ENCODE measurements around the gene TBC1D22A. TPM values are rescaled to one million over a fixed set of nuclear protein-coding genes. Genes with fewer than 3 reads are reported as not detected.

Gene TBC1D22A
- total and polyA plus RNA-seq, 10 of the 15 experiments (the other 5 are each of a cell fraction or from before 2014, with no cell fraction given): 0.63 to 44.7 (median 27.4) TPM

- BruUV-seq (replicated peaks): no TSS peak
- ChIA-PET RAD21 (ENCODE audit: unreplicated experiment) (no interaction called here), SMC1A (ENCODE audit: uncharacterized antibody, unreplicated experiment) (no interaction called here), POLR2A (no interaction called here), CTCF (no interaction called here)
- 36% methylated on average over 15 of the region's 15 CpGs for WGBS (ENCODE audit: insufficient coverage, insufficient replicate concordance, low lambda C conversion rate, missing lambda C conversion rate)
- H3K4me2 ChIP-seq (ENCODE audit: control insufficient read depth, insufficient read depth): no peak overlapping the region
- FAIRE-seq (no peak), DNase-seq (ENCODE audit: low read depth, low spot score) (no peak), ATAC-seq (no peak)
- no peaks in the 10 kb centered on the region for H3K4me1 ChIP-seq (ENCODE audit: control insufficient read depth, insufficient read depth, low read length)
- H3K36me3 ChIP-seq (ENCODE audit: control insufficient read depth in 2 of 2, insufficient read depth in 2 of 2, low read length in 1 of 2): no peaks in the 10 kb centered on the region
- no peaks in the 10 kb centered on the region for H3K27me3 ChIP-seq (replicated peaks in 1 of 2; ENCODE audit: control insufficient read depth in 2 of 2, insufficient read depth in 2 of 2, low read length in 1 of 2)
- no peaks in the 10 kb centered on the region for H3K9me3 ChIP-seq (replicated peaks; ENCODE audit: control insufficient read depth, insufficient read depth, low read length)
- TF ChIP-seq GABPA (IDR thresholded peaks at IDR 0.05; ENCODE audit: low read depth): no peak
- no peak for TF ChIP-seq EED (IDR thresholded peaks at IDR 0.05; ENCODE audit: low read depth)
- TF ChIP-seq ETV6 (conservative IDR thresholded peaks at IDR 0.05 in 1 of 2, IDR thresholded peaks at IDR 0.05 in 1 of 2; ENCODE audit: borderline replicate concordance in 1 of 2, low read depth in 1 of 2): no peak
- peak; percentile 41 for TF ChIP-seq POLR2A (IDR thresholded peaks at IDR 0.05; ENCODE audit: low read depth, low read length)
- H3K27ac ChIP-seq (ENCODE audit: control insufficient read depth, insufficient read depth): no peak overlapping the region
- no peak overlapping the region for H3K4me3 ChIP-seq
- no peak overlapping the region for H2AFZ ChIP-seq (ENCODE audit: control insufficient read depth, low read depth, low read length)
- no peaks in the 10 kb centered on the region for H4K20me1 ChIP-seq (ENCODE audit: control insufficient read depth, insufficient read depth)
- no peaks in the 10 kb centered on the region for H3K79me2 ChIP-seq (ENCODE audit: control insufficient read depth, insufficient read depth, low read length)
- H3K9ac ChIP-seq (ENCODE audit: control insufficient read depth, insufficient read depth, low read length): no peak overlapping the region
- intact Hi-C loops (cut with micrococcal nuclease; ENCODE audit: unreplicated experiment) (no loop called here), in situ Hi-C loops (cut with MboI) (no loop called here)
These were observed 433.2 kb downstream of the TBC1D22A start for GRCh38 chr22:47195484-47196165.

GRCh38 chr22:47196166-47196849, 433.9 kb downstream of the TBC1D22A start:
- ChIA-PET RAD21 (ENCODE audit: unreplicated experiment) (no interaction called here), CTCF (no interaction called here), SMC1A (ENCODE audit: uncharacterized antibody, unreplicated experiment) (no interaction called here), POLR2A (no interaction called here)
- in situ Hi-C loops (cut with MboI): no loop called here
- H3K4me2 ChIP-seq (ENCODE audit: control insufficient read depth, insufficient read depth): no peak overlapping the region
- H3K27me3 ChIP-seq (replicated peaks in 1 of 2; ENCODE audit: control insufficient read depth in 2 of 2, insufficient read depth in 2 of 2, low read length in 1 of 2): no peaks in the 10 kb centered on the region
- no peak overlapping the region for H3K4me3 ChIP-seq
- H3K9ac ChIP-seq (ENCODE audit: control insufficient read depth, insufficient read depth, low read length): no peak overlapping the region
- H3K79me2 ChIP-seq (ENCODE audit: control insufficient read depth, insufficient read depth, low read length): no peaks in the 10 kb centered on the region
- 38% methylated on average over 5 of the region's 5 CpGs for WGBS (ENCODE audit: insufficient coverage, insufficient replicate concordance, low lambda C conversion rate, missing lambda C conversion rate)
- H4K20me1 ChIP-seq (ENCODE audit: control insufficient read depth, insufficient read depth): no peaks in the 10 kb centered on the region
- intact Hi-C loops (cut with micrococcal nuclease; ENCODE audit: unreplicated experiment): no loop called here
- H2AFZ ChIP-seq (ENCODE audit: control insufficient read depth, low read depth, low read length): no peak overlapping the region
- no peak for DNase-seq (ENCODE audit: low read depth, low spot score)
- no TSS peak for BruUV-seq (replicated peaks)
- H3K27ac ChIP-seq (ENCODE audit: control insufficient read depth, insufficient read depth): no peak overlapping the region
- H3K9me3 ChIP-seq (replicated peaks; ENCODE audit: control insufficient read depth, insufficient read depth, low read length): no peaks in the 10 kb centered on the region
- no peaks in the 10 kb centered on the region for H3K36me3 ChIP-seq (ENCODE audit: control insufficient read depth in 2 of 2, insufficient read depth in 2 of 2, low read length in 1 of 2)
- no peaks in the 10 kb centered on the region for H3K4me1 ChIP-seq (ENCODE audit: control insufficient read depth, insufficient read depth, low read length)
- no peak for ATAC-seq
- no peak for FAIRE-seq
- TF ChIP-seq ZNF687 (IDR thresholded peaks at IDR 0.05) (no peak), TCF3 (IDR thresholded peaks at IDR 0.05; ENCODE audit: borderline replicate concordance, insufficient read depth, low read depth, low read length) (no peak), TARDBP (IDR thresholded peaks at IDR 0.05; ENCODE audit: borderline replicate concordance) (no peak), ETV6 (conservative IDR thresholded peaks at IDR 0.05 in 1 of 2, IDR thresholded peaks at IDR 0.05 in 1 of 2; ENCODE audit: borderline replicate concordance in 1 of 2, low read depth in 1 of 2) (no peak), JUNB (IDR thresholded peaks at IDR 0.05) (no peak), TBL1XR1 (IDR thresholded peaks at IDR 0.05; ENCODE audit: low read depth, low read length) (no peak), ATF2 (IDR thresholded peaks at IDR 0.05; ENCODE audit: low read length) (no peak), RAD51 (IDR thresholded peaks at IDR 0.05) (no peak), POLR2A (IDR thresholded peaks at IDR 0.05; ENCODE audit: low read depth, low read length) (no peak; the same call in 1 of the 2 replicates), CREB1 (IDR thresholded peaks at IDR 0.05; ENCODE audit: low read depth) (no peak)

Data from GM12878 (cell line).